Breast epithelium (tissue), 3 donors: ENCODE measurements around the gene LRRC46.

Source experiments
- CTCF ChIP-seq, 3 donors: fragments of 450-650 bp; IDR thresholded peaks; one replicate each; pipeline ENCODE4 v1.5.1; 2016 to 2017; ENCODE audit warnings: antibody characterized with exemption in 3 of 3, mild to moderate bottlenecking in 3 of 3, moderate library complexity in 3 of 3
- POLR2A ChIP-seq: fragments of 450-650 bp; IDR thresholded peaks from one replicate; pipeline ENCODE4 v1.6.1; 2016; ENCODE audit warnings: antibody characterized with exemption, mild to moderate bottlenecking, moderate library complexity
- POLR2AphosphoS5 ChIP-seq, 3 donors: sonication (generic); formaldehyde crosslinking; IDR thresholded peaks; one replicate each; pipeline ENCODE4 v1.6.1; 2017; ENCODE audit warnings: antibody characterized with exemption in 3 of 3

- TF ChIP-seq CTCF (IDR thresholded peaks at IDR 0.05) (no peak), POLR2AphosphoS5 (IDR thresholded peaks at IDR 0.05) (no peak), POLR2A (no peak)
These were observed 30.8 kb upstream of the LRRC46 start for GRCh38 chr17:47800686-47801085.
